SK-N-SH (cell line): ENCODE data around the gene PPP3CA. TPM values are rescaled to one million over a fixed set of nuclear protein-coding genes. Genes with fewer than 3 reads are reported as not detected.

Experiments used
- CTCF ChIA-PET: fragments of 300-600, 350-600 bp; formaldehyde crosslinking; extraction: SDS; loops from one replicate; lab custom pipeline; 2021; lab: Yijun Ruan, JAX
- POLR2A ChIA-PET: fragments of 350-600 bp; sonication (Branson Sonifier 250); formaldehyde crosslinking; extraction: SDS; loops from one replicate; lab custom pipeline; 2020; ENCODE audit warnings: antibody characterized with exemption, inconsistent platforms; lab: Yijun Ruan, JAX
- DNase-seq: peaks from one replicate; pipeline ENCODE4 v3.0.0; 2012
- H2AFZ ChIP-seq: fragments of 200-600 bp; sonication (generic); 2 replicates; pipeline ENCODE4 v1.8.1; 2016; ENCODE audit warnings: antibody characterized with exemption, mild to moderate bottlenecking, low read depth
- H3F3A ChIP-seq: fragments of 200-600 bp; sonication (generic); replicated peaks from 2 replicates; pipeline ENCODE3; 2016; ENCODE audit warnings: antibody characterized with exemption, mild to moderate bottlenecking; ENCODE audit not compliant: insufficient read depth
- H3K27ac ChIP-seq, 2 experiments: fragments of 200-500 bp in 1 of 2; fragments of 200-600 bp in 1 of 2; sonication (Bioruptor generic) in 1 of 2; sonication (generic), shearing (Covaris generic) in 1 of 2; 2 replicates each; pipeline versions ENCODE4 v1.5.1 to v1.6.1; 2014 to 2016; ENCODE audit warnings: low read depth in 2 of 2, inconsistent platforms in 1 of 2, low read length in 1 of 2, mild to moderate bottlenecking in 1 of 2, mixed read lengths in 1 of 2
- H3K27me3 ChIP-seq: fragments of 200-600 bp; sonication (generic), shearing (Covaris generic); 2 replicates; pipeline ENCODE4 v1.6.1; 2016; ENCODE audit warnings: mixed run types; ENCODE audit not compliant: insufficient read depth
- H3K36me3 ChIP-seq, 2 experiments: fragments of 200-500 bp in 1 of 2; fragments of 200-600 bp in 1 of 2; sonication (Bioruptor generic) in 1 of 2; sonication (generic) in 1 of 2; replicated peaks in 1 of 2; 2 replicates each; pipeline versions ENCODE3 to v1.5.1; 2014 to 2016; ENCODE audit warnings: low read length in 1 of 2, mild to moderate bottlenecking in 1 of 2; ENCODE audit not compliant: insufficient read depth in 2 of 2, control insufficient read depth in 1 of 2
- H3K4me1 ChIP-seq, 2 experiments: fragments of 200-500 bp in 1 of 2; fragments of 200-600 bp in 1 of 2; sonication (Bioruptor generic) in 1 of 2; sonication (generic), shearing (Covaris generic) in 1 of 2; 2 replicates each; pipeline versions ENCODE4 v1.5.1 to v1.6.1; 2014 to 2016; ENCODE audit warnings: low read depth in 1 of 2, low read length in 1 of 2, mixed run types in 1 of 2; ENCODE audit not compliant: insufficient read depth in 2 of 2, control insufficient read depth in 1 of 2
- H3K4me2 ChIP-seq: fragments of 200-600 bp; sonication (generic), shearing (Covaris generic); 2 replicates; pipeline ENCODE4 v1.6.1; 2017; ENCODE audit warnings: mixed run types
- H3K4me3 ChIP-seq, 2 experiments: fragments of 200-500 bp in 1 of 2; fragments of 200-600 bp in 1 of 2; sonication (Bioruptor generic) in 1 of 2; sonication (generic), shearing (Covaris generic) in 1 of 2; 2 replicates each; pipeline versions ENCODE4 v1.5.1 to v1.8.1; 2014 to 2016; ENCODE audit warnings: low read depth in 2 of 2, inconsistent platforms in 1 of 2, low read length in 1 of 2, mild to moderate bottlenecking in 1 of 2, mixed read lengths in 1 of 2, moderate library complexity in 1 of 2
- H3K79me2 ChIP-seq: fragments of 200-600 bp; sonication (generic); 2 replicates; pipeline ENCODE4 v1.8.1; 2017; ENCODE audit warnings: mild to moderate bottlenecking; ENCODE audit not compliant: insufficient read depth
- H3K9ac ChIP-seq: fragments of 200-600 bp; sonication (generic); 2 replicates; pipeline ENCODE4 v1.6.1; 2017; ENCODE audit warnings: mixed run types
- H3K9me2 ChIP-seq: fragments of 200-600 bp; sonication (generic); 2 replicates; pipeline ENCODE4 v1.6.1; 2017; ENCODE audit warnings: mixed run types
- H3K9me3 ChIP-seq: fragments of 200-600 bp; sonication (generic); 2 replicates; pipeline ENCODE4 v1.6.1; 2017; ENCODE audit warnings: mixed run types, mild to moderate bottlenecking, moderate library complexity
- H4K20me1 ChIP-seq: fragments of 200-600 bp; sonication (generic); 2 replicates; pipeline ENCODE4 v1.6.1; 2017; ENCODE audit warnings: mild to moderate bottlenecking, mixed run types; ENCODE audit not compliant: insufficient read depth
- CHD2 ChIP-seq: fragments of 150-350 bp; IDR thresholded peaks from 2 replicates; pipeline ENCODE4 v1.6.1; 2018; ENCODE audit warnings: low read length; ENCODE audit not compliant: partially characterized antibody
- ELF1 ChIP-seq: IDR thresholded peaks from 2 replicates; pipeline ENCODE4 v1.4.0; 2012
- GABPA ChIP-seq: IDR thresholded peaks from 2 replicates; pipeline ENCODE4 v1.4.0; 2012; ENCODE audit warnings: low read depth, mild to moderate bottlenecking
- GATA2 ChIP-seq: sonication (generic); formaldehyde crosslinking; IDR thresholded peaks from 2 replicates; pipeline ENCODE4 v1.5.0; 2020; ENCODE audit warnings: mild to moderate bottlenecking, missing genetic modification reagents
- IRF3 ChIP-seq: fragments of 150-350 bp; IDR thresholded peaks from 2 replicates; pipeline ENCODE4 v1.6.1; 2016; ENCODE audit warnings: mild to moderate bottlenecking, low read depth, low read length
- MXI1 ChIP-seq: IDR thresholded peaks from 2 replicates; pipeline ENCODE4 v1.6.1; 2012; ENCODE audit warnings: mild to moderate bottlenecking, low read depth, low read length, improper control_type of control experiment
- NFIC ChIP-seq: IDR thresholded peaks from 2 replicates; pipeline ENCODE4 v1.4.0; 2012; ENCODE audit warnings: borderline replicate concordance
- NRF1 ChIP-seq: IDR thresholded peaks from 2 replicates; pipeline ENCODE4 v1.6.1; 2012; ENCODE audit warnings: low read depth, mild to moderate bottlenecking, low read length
- PBX3 ChIP-seq: IDR thresholded peaks from 2 replicates; pipeline ENCODE4; 2012
- RCOR1 ChIP-seq: fragments of 150-350 bp; IDR thresholded peaks from 2 replicates; pipeline ENCODE4 v1.6.1; 2017; ENCODE audit warnings: antibody characterized with exemption, low read length
- SIN3A ChIP-seq: IDR thresholded peaks from 2 replicates; pipeline ENCODE4 v1.6.1; 2012; ENCODE audit warnings: low read depth, mild to moderate bottlenecking, low read length, moderate library complexity, borderline replicate concordance
- SMC3 ChIP-seq: IDR thresholded peaks from 2 replicates; pipeline ENCODE4 v1.6.1; 2012; ENCODE audit warnings: low read depth, low read length, improper control_type of control experiment
- TCF12 ChIP-seq: IDR thresholded peaks from 2 replicates; pipeline ENCODE4 v1.4.0; 2012
- polyA plus RNA-seq, 3 experiments: library from polyadenylated mRNA; depleted of rRNA; stranded (reverse); fragments of >200 nt; gene quantifications; 2 replicates each; pipeline ENCODE4 v1.2.3, GENCODE V29; 2012
- TF ChIP-seq, protein P1 (sequence below): fragments of 150-350 bp; IDR thresholded peaks from 2 replicates; pipeline ENCODE4 v1.6.1; 2017; ENCODE audit warnings: antibody characterized with exemption, low read length, low read depth, borderline replicate concordance

PPP3CA gene
- polyA plus RNA-seq, 1 of the 3 experiments (the other 2 are of a cell fraction): 10.7 TPM

- TF ChIP-seq, protein P1, sequence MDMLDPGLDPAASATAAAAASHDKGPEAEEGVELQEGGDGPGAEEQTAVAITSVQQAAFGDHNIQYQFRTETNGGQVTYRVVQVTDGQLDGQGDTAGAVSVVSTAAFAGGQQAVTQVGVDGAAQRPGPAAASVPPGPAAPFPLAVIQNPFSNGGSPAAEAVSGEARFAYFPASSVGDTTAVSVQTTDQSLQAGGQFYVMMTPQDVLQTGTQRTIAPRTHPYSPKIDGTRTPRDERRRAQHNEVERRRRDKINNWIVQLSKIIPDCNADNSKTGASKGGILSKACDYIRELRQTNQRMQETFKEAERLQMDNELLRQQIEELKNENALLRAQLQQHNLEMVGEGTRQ: no peak
- TF ChIP-seq CHD2 (no peak), PBX3 (no peak), GABPA (no peak), IRF3 (no peak), NFIC (no peak), MXI1 (no peak), ELF1 (no peak), TCF12 (no peak), RCOR1 (no peak), SMC3 (no peak), NRF1 (no peak)
Observed at GRCh38 chr4:101299021-101299420, 48.3 kb downstream of the PPP3CA start (continued).

GRCh38 chr4:101295691-101296090 is 51.6 kb downstream of the PPP3CA start:
- POLR2A ChIA-PET: no interaction called here
- TF ChIP-seq, protein P1: no peak
- no peak for TF ChIP-seq MXI1
- no peak for TF ChIP-seq GATA2 (CRISPR knock-in tag)
- TF ChIP-seq SIN3A: no peak
- TF ChIP-seq CHD2: no peak
- TF ChIP-seq, all 33 proteins: peak for 0
- Histone ChIP-seq H4K20me1 (peaks cover 6% of the 10 kb centered on the region; the same call in 1 of the 2 replicates), H3K4me3 (no peak overlapping the region), H3K4me1 (peaks cover 2 to 6% of the 10 kb centered on the region in 2 experiments; a peak in 3 of 4 replicates), H3K4me2 (no peak overlapping the region), H2AFZ (no peak overlapping the region), H3K36me3 (no peaks in the 10 kb centered on the region), H3K9ac (no peak overlapping the region), H3K27ac (no peak overlapping the region), H3K79me2 (peaks cover 59% of the 10 kb centered on the region), H3K27me3 (no peaks in the 10 kb centered on the region), H3K9me2 (no peaks in the 10 kb centered on the region), H3K9me3 (no peaks in the 10 kb centered on the region), H3F3A (peaks cover 3% of the 10 kb centered on the region)
- CTCF ChIA-PET: no interaction called here
- no peak for DNase-seq
